DOHH2 (cell line): ENCODE measurements around the gene ALDH1L1.

Experiments used
- CTCF ChIP-seq: fragments of 200-600 bp; sonication (generic); IDR thresholded peaks from one replicate; pipeline ENCODE4 v1.5.1; 2014; ENCODE audit warnings: antibody characterized with exemption, mild to moderate bottlenecking, low read depth, low read length; ENCODE audit not compliant: poor library complexity, severe bottlenecking
- EZH2phosphoT487 ChIP-seq: fragments of 200-600 bp; sonication (generic); IDR thresholded peaks from 2 replicates; pipeline ENCODE4 v1.6.1; 2017; ENCODE audit warnings: borderline replicate concordance, mild to moderate bottlenecking, antibody characterized with exemption, low read length, moderate library complexity, mixed read lengths

GRCh38 chr3:126083138-126083445, 97.3 kb downstream of the ALDH1L1 start:
- TF ChIP-seq CTCF, result no peak
- no peak for TF ChIP-seq EZH2phosphoT487
